GM23338 (cell line): ENCODE measurements around the gene FAM13A. TPM values are rescaled to one million over a fixed set of nuclear protein-coding genes. Genes with fewer than 3 reads are reported as not detected.
"Not testable (repeated sequence)": the region's sequence is repeated elsewhere in the genome, so short reads cannot be mapped to it uniquely, and the experiment has no call there.

ENCODE experiments used
- ATAC-seq: fragments of 200-7000 bp; cut with Tn5 transposase; 3 replicates; pipeline ENCODE4 v1.9.1; 2020
- DNase-seq: peaks from one replicate; pipeline ENCODE4 v3.0.0-alpha.2; 2015; ENCODE audit warnings: low spot score
- H2AFZ ChIP-seq: fragments of 200-600 bp; sonication (generic); 2 replicates; pipeline ENCODE4 v1.8.0; 2016; ENCODE audit warnings: antibody characterized with exemption, mild to moderate bottlenecking, moderate library complexity
- H3F3A ChIP-seq: fragments of 200-600 bp; sonication (generic); replicated peaks from 2 replicates; pipeline ENCODE4 v1.8.0; 2017; ENCODE audit warnings: antibody characterized with exemption, mixed run types, low read depth
- H3K27ac ChIP-seq: fragments of 200-600 bp; sonication (generic); 2 replicates; pipeline ENCODE4 v1.6.1; 2016; ENCODE audit warnings: low read depth
- H3K27me3 ChIP-seq: fragments of 200-600 bp; sonication (generic); 2 replicates; pipeline ENCODE4 v1.8.0; 2016; ENCODE audit warnings: mild to moderate bottlenecking, mixed run types, moderate library complexity; ENCODE audit not compliant: insufficient read depth
- H3K36me3 ChIP-seq: fragments of 200-600 bp; sonication (generic); 2 replicates; pipeline ENCODE4 v1.8.0; 2016; ENCODE audit warnings: mild to moderate bottlenecking; ENCODE audit not compliant: insufficient read depth
- H3K4me1 ChIP-seq: fragments of 200-600 bp; sonication (generic); 2 replicates; pipeline ENCODE4 v1.8.0; 2016; ENCODE audit warnings: mild to moderate bottlenecking, moderate library complexity; ENCODE audit not compliant: insufficient read depth
- H3K4me2 ChIP-seq: fragments of 200-600 bp; sonication (generic); 2 replicates; pipeline ENCODE4 v1.7.1; 2017; ENCODE audit warnings: mixed run types
- H3K4me3 ChIP-seq: fragments of 200-600 bp; sonication (generic); 2 replicates; pipeline ENCODE4 v1.6.1; 2016; ENCODE audit warnings: mixed run types
- H3K79me2 ChIP-seq: fragments of 200-600 bp; sonication (generic); replicated peaks from 2 replicates; pipeline ENCODE4 v1.8.0; 2017; ENCODE audit warnings: mild to moderate bottlenecking; ENCODE audit not compliant: insufficient read depth
- H3K9me2 ChIP-seq: fragments of 200-600 bp; sonication (generic); 2 replicates; pipeline ENCODE4 v1.8.0; 2017; ENCODE audit not compliant: insufficient read depth
- H4K20me1 ChIP-seq: fragments of 200-600 bp; sonication (generic); replicated peaks from 2 replicates; pipeline ENCODE4 v1.8.0; 2017; ENCODE audit warnings: mild to moderate bottlenecking; ENCODE audit not compliant: insufficient read depth
- H3K27ac Mint-ChIP-seq: 2 replicates; pipeline ENCODE4 v1.8.0; 2020; ENCODE audit warnings: inconsistent platforms, mild to moderate bottlenecking, moderate library complexity, mixed read lengths
- H3K27me3 Mint-ChIP-seq: 3 replicates; pipeline ENCODE4 v1.8.0; 2022; ENCODE audit warnings: low read depth, mild to moderate bottlenecking, moderate library complexity, mixed read lengths, inconsistent platforms; ENCODE audit not compliant: insufficient read depth, poor library complexity
- H3K36me3 Mint-ChIP-seq: 3 replicates; pipeline ENCODE4 v1.8.0; 2021; ENCODE audit warnings: low read depth, mild to moderate bottlenecking, inconsistent platforms, moderate library complexity, mixed read lengths
- H3K4me1 Mint-ChIP-seq: 3 replicates; pipeline ENCODE4 v1.8.0; 2020; ENCODE audit warnings: mild to moderate bottlenecking, inconsistent platforms, mixed read lengths
- H3K4me3 Mint-ChIP-seq: 3 replicates; pipeline ENCODE4 v1.8.0; 2021; ENCODE audit warnings: moderate library complexity, mild to moderate bottlenecking, inconsistent platforms, mixed read lengths
- H3K9me3 Mint-ChIP-seq: 3 replicates; pipeline ENCODE4 v1.8.0; 2020; ENCODE audit warnings: moderate library complexity, mild to moderate bottlenecking, inconsistent platforms, mixed read lengths
- CREB1 ChIP-seq: fragments of 250-450 bp; sonication (Bioruptor Pico); IDR thresholded peaks from 2 replicates; pipeline ENCODE4 v1.5.0; 2020; ENCODE audit warnings: low read depth, mild to moderate bottlenecking, moderate library complexity
- EZH2 ChIP-seq: fragments of 200-600 bp; sonication (generic); IDR thresholded peaks from one replicate; pipeline ENCODE4 v1.8.0; 2017; ENCODE audit warnings: antibody characterized with exemption, mild to moderate bottlenecking, low read depth; ENCODE audit not compliant: unreplicated experiment
- EZH2phosphoT487 ChIP-seq: fragments of 200-600 bp; sonication (generic); IDR thresholded peaks from one replicate; pipeline ENCODE4 v1.8.1; 2018; ENCODE audit warnings: antibody characterized with exemption; ENCODE audit not compliant: unreplicated experiment
- JUNB ChIP-seq: IDR thresholded peaks from one replicate; pipeline ENCODE4 v1.6.1; 2016; ENCODE audit warnings: antibody characterized with exemption; ENCODE audit not compliant: unreplicated experiment
- NANOG ChIP-seq: IDR thresholded peaks from 2 replicates; pipeline ENCODE4 v1.6.1; 2016; ENCODE audit warnings: antibody characterized with exemption, borderline replicate concordance
- STAT1 ChIP-seq: IDR thresholded peaks from one replicate; pipeline ENCODE4 v1.6.1; 2016; ENCODE audit warnings: antibody characterized with exemption; ENCODE audit not compliant: unreplicated experiment
- ZNF114 ChIP-seq: fragments of 250-450 bp; sonication (Bioruptor Pico); IDR thresholded peaks from 2 replicates; pipeline ENCODE4 v1.5.0; 2020; ENCODE audit warnings: mild to moderate bottlenecking, moderate library complexity
- ZNF331 ChIP-seq: fragments of 250-450 bp; sonication (Bioruptor Pico); IDR thresholded peaks from 2 replicates; pipeline ENCODE4 v1.5.0; 2020; ENCODE audit warnings: low read depth, mild to moderate bottlenecking, moderate library complexity
- polyA plus RNA-seq: library from polyadenylated mRNA; unstranded; fragments of >200 nt; fragmentation: Nextera tagmentation; extraction: Ambion mirVana; gene quantifications from 2 replicates; pipeline ENCODE4 v1.2.1, GENCODE V29; 2016
- total RNA-seq: library from RNA; depleted of rRNA; stranded (reverse); fragments of >200 nt; shearing (Covaris generic); gene quantifications from 2 replicates; pipeline ENCODE4 v1.2.3, GENCODE V29; 2014
- TF ChIP-seq, protein P1 (sequence below): IDR thresholded peaks from one replicate; pipeline ENCODE4 v1.6.1; 2018; ENCODE audit warnings: antibody characterized with exemption; ENCODE audit not compliant: unreplicated experiment
- TF ChIP-seq, protein P2 (sequence below), 2 experiments: fragments of 200-600 bp in 1 of 2; sonication (generic) in 1 of 2; conservative IDR thresholded peaks; 2 replicates each; pipeline versions ENCODE4 v1.5.1 to v1.6.1; 2016 to 2017; ENCODE audit warnings: antibody characterized with exemption in 2 of 2, low read depth in 2 of 2, mild to moderate bottlenecking in 2 of 2, moderate library complexity in 1 of 2

Gene FAM13A
- total and polyA plus RNA-seq, 2 experiments from 2014 or later = 13.9 to 28.4 TPM

DNA sequence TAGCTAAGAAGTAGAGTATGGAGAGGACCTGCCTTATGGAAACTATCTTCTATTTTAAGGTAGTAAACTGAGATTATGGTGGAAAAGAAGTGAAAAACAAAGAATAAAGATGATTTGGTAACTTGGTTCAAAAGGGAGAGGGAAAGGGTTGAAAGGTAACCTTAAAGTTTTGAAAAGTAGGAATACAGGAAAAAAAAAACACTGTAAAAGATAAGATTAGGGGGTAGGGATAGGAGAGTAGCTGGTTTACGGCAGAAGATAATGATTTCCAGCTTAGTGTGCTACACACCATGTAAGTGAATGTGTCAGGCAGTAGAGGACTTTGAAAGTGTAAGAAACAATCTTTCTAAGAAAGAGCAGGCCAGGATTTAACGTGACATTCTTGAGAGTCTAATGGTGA is 35.3 kb downstream of the FAM13A start (continued):
- TF ChIP-seq, protein P1, sequence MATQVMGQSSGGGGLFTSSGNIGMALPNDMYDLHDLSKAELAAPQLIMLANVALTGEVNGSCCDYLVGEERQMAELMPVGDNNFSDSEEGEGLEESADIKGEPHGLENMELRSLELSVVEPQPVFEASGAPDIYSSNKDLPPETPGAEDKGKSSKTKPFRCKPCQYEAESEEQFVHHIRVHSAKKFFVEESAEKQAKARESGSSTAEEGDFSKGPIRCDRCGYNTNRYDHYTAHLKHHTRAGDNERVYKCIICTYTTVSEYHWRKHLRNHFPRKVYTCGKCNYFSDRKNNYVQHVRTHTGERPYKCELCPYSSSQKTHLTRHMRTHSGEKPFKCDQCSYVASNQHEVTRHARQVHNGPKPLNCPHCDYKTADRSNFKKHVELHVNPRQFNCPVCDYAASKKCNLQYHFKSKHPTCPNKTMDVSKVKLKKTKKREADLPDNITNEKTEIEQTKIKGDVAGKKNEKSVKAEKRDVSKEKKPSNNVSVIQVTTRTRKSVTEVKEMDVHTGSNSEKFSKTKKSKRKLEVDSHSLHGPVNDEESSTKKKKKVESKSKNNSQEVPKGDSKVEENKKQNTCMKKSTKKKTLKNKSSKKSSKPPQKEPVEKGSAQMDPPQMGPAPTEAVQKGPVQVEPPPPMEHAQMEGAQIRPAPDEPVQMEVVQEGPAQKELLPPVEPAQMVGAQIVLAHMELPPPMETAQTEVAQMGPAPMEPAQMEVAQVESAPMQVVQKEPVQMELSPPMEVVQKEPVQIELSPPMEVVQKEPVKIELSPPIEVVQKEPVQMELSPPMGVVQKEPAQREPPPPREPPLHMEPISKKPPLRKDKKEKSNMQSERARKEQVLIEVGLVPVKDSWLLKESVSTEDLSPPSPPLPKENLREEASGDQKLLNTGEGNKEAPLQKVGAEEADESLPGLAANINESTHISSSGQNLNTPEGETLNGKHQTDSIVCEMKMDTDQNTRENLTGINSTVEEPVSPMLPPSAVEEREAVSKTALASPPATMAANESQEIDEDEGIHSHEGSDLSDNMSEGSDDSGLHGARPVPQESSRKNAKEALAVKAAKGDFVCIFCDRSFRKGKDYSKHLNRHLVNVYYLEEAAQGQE = no peak

DNA sequence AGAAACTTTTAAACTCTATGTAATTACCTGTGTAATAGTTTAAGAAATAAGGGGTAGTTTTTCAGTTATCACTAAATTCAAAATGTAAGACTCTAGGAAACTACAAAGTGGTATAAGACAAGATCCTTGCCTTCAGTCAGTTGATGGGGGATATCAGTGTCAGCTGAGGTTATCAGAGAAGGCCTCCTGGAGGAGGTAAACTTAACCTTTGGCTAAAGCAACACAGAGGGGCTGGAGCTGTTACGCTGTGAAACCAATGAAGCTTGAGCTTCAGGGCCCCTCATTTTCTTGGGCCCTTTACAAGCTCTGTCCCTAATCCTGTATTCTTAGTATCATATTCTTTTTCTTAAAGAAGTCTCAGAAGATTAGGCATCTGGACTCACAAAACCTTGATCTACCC is 35.9 kb downstream of the FAM13A start:
- H3K4me1 Mint-ChIP-seq = peaks cover 5% of the 10 kb centered on the region; the same call in 2 of the 3 replicates

DNA sequence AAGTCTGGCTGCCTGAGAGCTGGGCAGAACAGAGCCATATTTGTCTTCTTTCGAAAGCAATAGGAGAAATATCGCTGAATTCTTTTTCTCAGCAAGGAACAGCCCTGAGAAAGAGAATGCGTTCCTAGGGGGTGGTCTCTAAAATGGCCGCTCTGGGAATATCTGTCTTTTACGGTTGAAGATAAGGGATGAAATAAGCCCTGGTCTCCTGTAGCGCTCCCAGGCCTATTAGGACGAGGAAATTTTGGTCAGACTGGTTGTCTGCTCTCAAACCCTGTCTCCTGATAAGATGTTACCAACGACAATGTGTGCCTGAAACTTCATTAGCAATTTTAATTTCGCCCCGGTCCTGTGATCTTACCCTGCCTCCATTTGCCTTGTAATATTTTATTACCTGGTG is 42.1 kb downstream of the FAM13A start:
- H3K4me1 Mint-ChIP-seq, H3K4me3 Mint-ChIP-seq, ATAC-seq, H3K9me2 ChIP-seq, H3F3A ChIP-seq, H3K27me3 ChIP-seq, DNase-seq, H3K79me2 ChIP-seq, H3K27me3 Mint-ChIP-seq, H3K4me1 ChIP-seq, H3K4me2 ChIP-seq, H4K20me1 ChIP-seq, H3K27ac Mint-ChIP-seq, H3K4me3 ChIP-seq, H2AFZ ChIP-seq, H3K27ac ChIP-seq: not testable (repeated sequence)
- Mint-ChIP-seq H3K9me3 (peaks cover 18% of the 10 kb centered on the region; the same call in 2 of the 3 replicates), H3K36me3 (peaks cover 60% of the 10 kb centered on the region)
- H3K36me3 ChIP-seq = peaks cover 43% of the 10 kb centered on the region

More for the DNA sequence above, 35.9 kb downstream of the FAM13A start:
- no peak overlapping the region for H3K27ac Mint-ChIP-seq
- Histone ChIP-seq H3K79me2 (peaks cover 16% of the 10 kb centered on the region), H3K4me3 (no peak overlapping the region), H4K20me1 (peaks cover 5% of the 10 kb centered on the region; the same call in 1 of the 2 replicates), H3K27me3 (no peaks in the 10 kb centered on the region), H3K9me2 (no peaks in the 10 kb centered on the region), H3K36me3 (peaks cover 25% of the 10 kb centered on the region; the same call in 1 of the 2 replicates), H3K4me2 (no peak overlapping the region), H3K27ac (no peak overlapping the region), H3F3A (no peaks in the 10 kb centered on the region), H3K4me1 (no peaks in the 10 kb centered on the region), H2AFZ (no peak overlapping the region)
- DNase-seq (no peak), ATAC-seq (no peak)
- TF ChIP-seq EZH2phosphoT487 (no peak), STAT1 (no peak), JUNB (no peak), NANOG (no peak), ZNF331 (CRISPR knock-in tag) (no peak), CREB1 (no peak), ZNF114 (no peak), EZH2 (no peak)
- TF ChIP-seq, protein P1 = no peak
- TF ChIP-seq, protein P2, sequence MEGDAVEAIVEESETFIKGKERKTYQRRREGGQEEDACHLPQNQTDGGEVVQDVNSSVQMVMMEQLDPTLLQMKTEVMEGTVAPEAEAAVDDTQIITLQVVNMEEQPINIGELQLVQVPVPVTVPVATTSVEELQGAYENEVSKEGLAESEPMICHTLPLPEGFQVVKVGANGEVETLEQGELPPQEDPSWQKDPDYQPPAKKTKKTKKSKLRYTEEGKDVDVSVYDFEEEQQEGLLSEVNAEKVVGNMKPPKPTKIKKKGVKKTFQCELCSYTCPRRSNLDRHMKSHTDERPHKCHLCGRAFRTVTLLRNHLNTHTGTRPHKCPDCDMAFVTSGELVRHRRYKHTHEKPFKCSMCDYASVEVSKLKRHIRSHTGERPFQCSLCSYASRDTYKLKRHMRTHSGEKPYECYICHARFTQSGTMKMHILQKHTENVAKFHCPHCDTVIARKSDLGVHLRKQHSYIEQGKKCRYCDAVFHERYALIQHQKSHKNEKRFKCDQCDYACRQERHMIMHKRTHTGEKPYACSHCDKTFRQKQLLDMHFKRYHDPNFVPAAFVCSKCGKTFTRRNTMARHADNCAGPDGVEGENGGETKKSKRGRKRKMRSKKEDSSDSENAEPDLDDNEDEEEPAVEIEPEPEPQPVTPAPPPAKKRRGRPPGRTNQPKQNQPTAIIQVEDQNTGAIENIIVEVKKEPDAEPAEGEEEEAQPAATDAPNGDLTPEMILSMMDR (conservative IDR thresholded peaks at IDR 0.05; ENCODE audit: low read depth in 2 of 2) = no peak
- H3K9me3 Mint-ChIP-seq = peaks cover 5% of the 10 kb centered on the region; the same call in 1 of the 3 replicates
- no peak overlapping the region for H3K4me3 Mint-ChIP-seq
- H3K36me3 Mint-ChIP-seq = peaks cover 35% of the 10 kb centered on the region
- H3K27me3 Mint-ChIP-seq = peaks cover 3% of the 10 kb centered on the region
